CD14-positive monocyte (primary cell): ENCODE data around the gene HMX1. TPM values are rescaled to one million over a fixed set of nuclear protein-coding genes. Genes with fewer than 3 reads are reported as not detected.

ENCODE experiments used
- DNase-seq, 3 donors: peaks; one replicate each; pipeline ENCODE4 v3.0.0-alpha.2; 2011 to 2022
- H2AFZ ChIP-seq: 2 replicates; pipeline ENCODE4 v1.6.0; 2012; ENCODE audit warnings: mild to moderate bottlenecking, low read depth, low read length, inconsistent platforms; ENCODE audit not compliant: insufficient read depth, poor library complexity, severe bottlenecking
- H3K27ac ChIP-seq, 2 donors: 1 replicate in 1 of 2; 2 replicates in 1 of 2; pipeline ENCODE4 v1.5.1; 2012 to 2013; ENCODE audit warnings: low read length in 2 of 2, control low read depth in 1 of 2, inconsistent platforms in 1 of 2, low read depth in 1 of 2, mild to moderate bottlenecking in 1 of 2
- H3K27me3 ChIP-seq, 2 donors: one replicate each; pipeline versions ENCODE4 v1.6.0 to v1.6.1; 2011 to 2013; ENCODE audit warnings: low read length in 2 of 2; ENCODE audit not compliant: control insufficient read depth in 2 of 2, insufficient read depth in 2 of 2
- H3K36me3 ChIP-seq, 2 donors: replicated peaks in 1 of 2; 1 replicate in 1 of 2; 2 replicates in 1 of 2; pipeline versions ENCODE4 v1.5.1 to v1.6.1; 2012 to 2013; ENCODE audit warnings: low read length in 2 of 2, control low read depth in 1 of 2, inconsistent platforms in 1 of 2, mild to moderate bottlenecking in 1 of 2; ENCODE audit not compliant: insufficient read depth in 2 of 2, control insufficient read depth in 1 of 2
- H3K4me1 ChIP-seq, 2 donors: 1 replicate in 1 of 2; 2 replicates in 1 of 2; pipeline versions ENCODE4 v1.5.1 to v1.6.1; 2012 to 2013; ENCODE audit warnings: low read length in 2 of 2, control low read depth in 1 of 2, inconsistent platforms in 1 of 2, mild to moderate bottlenecking in 1 of 2, moderate library complexity in 1 of 2; ENCODE audit not compliant: insufficient read depth in 2 of 2, control insufficient read depth in 1 of 2
- H3K4me2 ChIP-seq: replicated peaks from 2 replicates; pipeline ENCODE3; 2012; ENCODE audit warnings: low read length, moderate library complexity, mild to moderate bottlenecking; ENCODE audit not compliant: poor library complexity, severe bottlenecking; ENCODE audit errors: extremely low read depth
- H3K4me3 ChIP-seq, 3 experiments: fragments of 200-600 bp in 1 of 3; sonication (generic) in 1 of 3; replicated peaks in 1 of 3; 1 replicate in 2 of 3; 2 replicates in 1 of 3; pipeline ENCODE4 v1.5.1; 2011 to 2013; ENCODE audit warnings: low read length in 3 of 3, mild to moderate bottlenecking in 3 of 3, control low read depth in 2 of 3, low read depth in 2 of 3, inconsistent platforms in 1 of 3, moderate library complexity in 1 of 3
- H3K79me2 ChIP-seq: 2 replicates; pipeline ENCODE4 v1.6.0; 2012; ENCODE audit warnings: mild to moderate bottlenecking, control low read depth, inconsistent platforms, low read length, moderate library complexity; ENCODE audit not compliant: insufficient read depth
- H3K9ac ChIP-seq: 2 replicates; pipeline ENCODE4 v1.6.0; 2017; ENCODE audit warnings: low read length, mild to moderate bottlenecking; ENCODE audit not compliant: insufficient read depth, poor library complexity, severe bottlenecking
- H3K9me3 ChIP-seq, 2 donors: replicated peaks in 1 of 2; 1 replicate in 1 of 2; 2 replicates in 1 of 2; pipeline versions ENCODE4 v1.5.1 to v1.6.1; 2012 to 2013; ENCODE audit warnings: low read length in 2 of 2, control low read depth in 1 of 2; ENCODE audit not compliant: control insufficient read depth in 1 of 2, insufficient read depth in 1 of 2
- H4K20me1 ChIP-seq: 2 replicates; pipeline ENCODE4 v1.6.0; 2012; ENCODE audit warnings: mild to moderate bottlenecking, low read length, control low read depth, moderate library complexity; ENCODE audit not compliant: insufficient read depth
- H3K27ac Mint-ChIP-seq, 7 donors: one replicate each; pipeline ENCODE4 v1.8.0; 2020; ENCODE audit warnings: mild to moderate bottlenecking in 7 of 7, mixed read lengths in 7 of 7, moderate library complexity in 6 of 7, inconsistent platforms in 2 of 7
- H3K27me3 Mint-ChIP-seq, 3 donors: one replicate each; pipeline ENCODE4 v1.8.0; 2021 to 2022; ENCODE audit warnings: low read depth in 3 of 3, mild to moderate bottlenecking in 3 of 3, mixed read lengths in 3 of 3, moderate library complexity in 3 of 3, inconsistent platforms in 1 of 3
- H3K36me3 Mint-ChIP-seq, 2 donors: one replicate each; pipeline ENCODE4 v1.8.0; 2020; ENCODE audit warnings: mixed read lengths in 2 of 2, inconsistent platforms in 1 of 2, mild to moderate bottlenecking in 1 of 2
- H3K4me1 Mint-ChIP-seq: one replicate; pipeline ENCODE4 v1.8.0; 2020; ENCODE audit warnings: mild to moderate bottlenecking, mixed read lengths
- H3K4me3 Mint-ChIP-seq, 2 donors: one replicate each; pipeline ENCODE4 v1.8.0; 2020; ENCODE audit warnings: mild to moderate bottlenecking in 2 of 2, mixed read lengths in 2 of 2, moderate library complexity in 1 of 2
- H3K9me3 Mint-ChIP-seq, 7 donors: one replicate each; pipeline ENCODE4 v1.8.0; 2020 to 2022; ENCODE audit warnings: mixed read lengths in 7 of 7, mild to moderate bottlenecking in 6 of 7, moderate library complexity in 6 of 7, inconsistent platforms in 2 of 7
- CTCF ChIP-seq: fragments of 200-600 bp; IDR thresholded peaks from one replicate; pipeline ENCODE4 v1.8.0; 2022; ENCODE audit warnings: antibody characterized with exemption, mild to moderate bottlenecking
- WGBS: methylation state at CpG from one replicate; pipeline ENCODE4 v1.1.5; 2013; ENCODE audit warnings: missing lambda C conversion rate; ENCODE audit not compliant: insufficient coverage; 5-methylcytosine and 5-hydroxymethylcytosine counted together
- intact Hi-C, 2 donors: fragments of 100-400 bp; cut with micrococcal nuclease; formaldehyde crosslinking; loops; one replicate each; pipeline versions ENCODE4 v1.15.0 to v1.15.1; 2023
- polyA plus RNA-seq, 3 donors: library from polyadenylated mRNA; depleted of rRNA in 1 of 3; unstranded in 2 of 3; stranded (reverse) in 1 of 3; fragments of 300-500 nt in 2 of 3; fragments of >200 nt in 1 of 3; fragmentation: Illumina TruSeq in 2 of 3; gene quantifications; 1 replicate in 2 of 3; 2 replicates in 1 of 3; pipeline ENCODE4 v1.2.3, GENCODE V29; 2012 to 2021

Gene HMX1
- polyA plus RNA-seq, 3 donors = not detected

GRCh38 chr4:8905226-8905772 is 33.7 kb upstream of the HMX1 start:
- Histone ChIP-seq H2AFZ (no peak overlapping the region), H3K9ac (no peak overlapping the region), H3K4me1 (no peaks in the 10 kb centered on the region), H3K79me2 (no peaks in the 10 kb centered on the region), H3K4me3 (no peak overlapping the region), H3K4me2 (no peak overlapping the region), H4K20me1 (no peaks in the 10 kb centered on the region), H3K9me3 (peaks cover 14 to 17% of the 10 kb centered on the region in 2 donors), H3K27me3 (no peaks in the 10 kb centered on the region), H3K36me3 (no peaks in the 10 kb centered on the region), H3K27ac (no peak overlapping the region)
- DNase-seq = no peak
- H3K27me3 Mint-ChIP-seq = peaks cover 1 to 9% (median 8%) of the 10 kb centered on the region in 3 donors
- H3K4me1 Mint-ChIP-seq = no peaks in the 10 kb centered on the region
- H3K36me3 Mint-ChIP-seq = no peaks in the 10 kb centered on the region
- no peak overlapping the region for H3K27ac Mint-ChIP-seq
- no peak for TF ChIP-seq CTCF
- H3K4me3 Mint-ChIP-seq = no peak overlapping the region
- peaks cover 9 to 18% (median 14%) of the 10 kb centered on the region in 7 donors for H3K9me3 Mint-ChIP-seq
- intact Hi-C loops = no loop called here
- 84% methylated on average over 15 of the region's 20 CpGs for whole genome bisulfite sequencing

- no peaks in the 10 kb centered on the region for H4K20me1 ChIP-seq
- Mint-ChIP-seq H3K9me3 (peaks cover 9 to 21% (median 20%) of the 10 kb centered on the region in 7 donors), H3K36me3 (no peaks in the 10 kb centered on the region), H3K4me3 (no peak overlapping the region), H3K4me1 (no peaks in the 10 kb centered on the region), H3K27ac (no peak overlapping the region), H3K27me3 (peaks cover 1 to 7% (median 5%) of the 10 kb centered on the region in 3 donors)
- 86% methylated on average over 1 of the region's 6 CpGs for WGBS
- H3K79me2 ChIP-seq = no peaks in the 10 kb centered on the region
- no peaks in the 10 kb centered on the region for H3K4me1 ChIP-seq
- TF ChIP-seq CTCF = no peak
- no peak overlapping the region for H3K27ac ChIP-seq
- no peak overlapping the region for H3K4me2 ChIP-seq
- no peak overlapping the region for H3K9ac ChIP-seq
- H3K27me3 ChIP-seq = no peaks in the 10 kb centered on the region
- no peak overlapping the region for H2AFZ ChIP-seq
- peaks cover 17 to 20% of the 10 kb centered on the region in 2 donors for H3K9me3 ChIP-seq
- intact Hi-C loops = no loop called here
- no peak for DNase-seq
- no peaks in the 10 kb centered on the region for H3K36me3 ChIP-seq
- no peak overlapping the region for H3K4me3 ChIP-seq
Measured at GRCh38 chr4:8904666-8905065, 33.0 kb upstream of the HMX1 start.
